Vagina (tissue), 2 donors: ENCODE measurements around the gene RCOR3. TPM values are rescaled to one million over a fixed set of nuclear protein-coding genes. Genes with fewer than 3 reads are reported as not detected.

Source experiments
- DNase-seq, 2 donors: peaks; one replicate each; pipeline ENCODE4 v3.0.0-alpha.2; 2017; ENCODE audit errors: extremely low spot score in 2 of 2
- H3K27ac ChIP-seq: fragments of 200-600 bp; sonication (generic); one replicate; pipeline ENCODE4 v1.5.1; 2019
- H3K27me3 ChIP-seq: fragments of 200-600 bp; sonication (generic); one replicate; pipeline ENCODE4 v1.5.1; 2019
- H3K36me3 ChIP-seq, 2 donors: fragments of 200-600 bp; sonication (generic); one replicate each; pipeline ENCODE4 v1.5.1; 2017 to 2019
- H3K4me1 ChIP-seq: fragments of 200-600 bp; sonication (generic); one replicate; pipeline ENCODE4 v1.5.1; 2019
- H3K4me3 ChIP-seq, 2 donors: fragments of 200-600 bp; sonication (generic); 1 replicate in 1 of 2; 2 replicates in 1 of 2; pipeline ENCODE4 v1.5.1; 2016 to 2019
- H3K9me3 ChIP-seq: fragments of 200-600 bp; sonication (generic); one replicate; pipeline ENCODE4 v1.5.1; 2019
- CTCF ChIP-seq, 3 experiments: fragments of 450-650 bp in 2 of 3; fragments of 200-600 bp in 1 of 3; sonication (generic) in 1 of 3; IDR thresholded peaks; one replicate each; pipeline ENCODE4 v1.5.1; 2017 to 2019; ENCODE audit warnings: antibody characterized with exemption in 3 of 3, mild to moderate bottlenecking in 2 of 3, moderate library complexity in 2 of 3
- POLR2A ChIP-seq, 2 donors: fragments of 450-650 bp; IDR thresholded peaks; one replicate each; pipeline ENCODE4 v1.6.1; 2017; ENCODE audit warnings: antibody characterized with exemption in 2 of 2, mild to moderate bottlenecking in 2 of 2, moderate library complexity in 2 of 2
- POLR2AphosphoS5 ChIP-seq, 2 donors: sonication (generic); formaldehyde crosslinking; IDR thresholded peaks; one replicate each; pipeline ENCODE4 v1.9.0; 2017; ENCODE audit warnings: antibody characterized with exemption in 2 of 2, mild to moderate bottlenecking in 2 of 2, low read depth in 1 of 2; ENCODE audit not compliant: insufficient read depth in 1 of 2
- intact Hi-C: fragments of 100-400 bp; cut with DNase I; formaldehyde crosslinking; loops from one replicate; pipeline ENCODE4 v1.15.1; 2023
- total RNA-seq: library from RNA; depleted of rRNA; stranded (reverse); fragments of >200 nt; gene quantifications from one replicate; pipeline ENCODE4 v1.2.3, GENCODE V29; 2016

Gene RCOR3
- total RNA-seq, 1 donor from 2014 or later = 58.4 TPM

- H3K4me1 ChIP-seq = peaks cover 5% of the 10 kb centered on the region
- H3K36me3 ChIP-seq = peaks cover 0 to 15% of the 10 kb centered on the region in 2 donors
- TF ChIP-seq POLR2A (IDR thresholded peaks at IDR 0.05) = no peak
- no peak for TF ChIP-seq CTCF (IDR thresholded peaks at IDR 0.05)
- no peak for TF ChIP-seq POLR2AphosphoS5 (IDR thresholded peaks at IDR 0.05; ENCODE audit: insufficient read depth in 1 of 2, low read depth in 1 of 2)
- no peaks in the 10 kb centered on the region for H3K27me3 ChIP-seq
- H3K4me3 ChIP-seq = no peak overlapping the region
- intact Hi-C loops = no loop called here
- DNase-seq = no peak
- H3K27ac ChIP-seq = no peak overlapping the region
- no peaks in the 10 kb centered on the region for H3K9me3 ChIP-seq
Observed at GRCh38 chr1:211267204-211267857, 8.2 kb downstream of the RCOR3 start.

- DNase-seq = no peak
- intact Hi-C loops = no loop called here
- H3K27ac ChIP-seq = no peak overlapping the region
- H3K27me3 ChIP-seq = no peaks in the 10 kb centered on the region
- H3K36me3 ChIP-seq = peaks cover 0 to 50% of the 10 kb centered on the region in 2 donors
- TF ChIP-seq CTCF (IDR thresholded peaks at IDR 0.05) (no peak), POLR2A (IDR thresholded peaks at IDR 0.05) (no peak), POLR2AphosphoS5 (IDR thresholded peaks at IDR 0.05; ENCODE audit: insufficient read depth in 1 of 2, low read depth in 1 of 2) (no peak)
- H3K9me3 ChIP-seq = no peaks in the 10 kb centered on the region
- H3K4me3 ChIP-seq = no peak overlapping the region
- H3K4me1 ChIP-seq = no peaks in the 10 kb centered on the region
Observed at GRCh38 chr1:211279340-211279739, 20.2 kb downstream of the RCOR3 start.

GRCh38 chr1:211280910-211281309, 21.7 kb downstream of the RCOR3 start:
- Histone ChIP-seq H3K9me3 (no peaks in the 10 kb centered on the region), H3K27ac (no peak overlapping the region), H3K36me3 (peaks cover 0 to 44% of the 10 kb centered on the region in 2 donors), H3K4me1 (no peaks in the 10 kb centered on the region), H3K27me3 (no peaks in the 10 kb centered on the region), H3K4me3 (no peak overlapping the region)
- DNase-seq = no peak
- intact Hi-C loops = no loop called here
- TF ChIP-seq CTCF (IDR thresholded peaks at IDR 0.05) = no peak
- TF ChIP-seq POLR2A (IDR thresholded peaks at IDR 0.05) = no peak
- TF ChIP-seq POLR2AphosphoS5 (IDR thresholded peaks at IDR 0.05; ENCODE audit: insufficient read depth in 1 of 2, low read depth in 1 of 2) = no peak

GRCh38 chr1:211281320-211282022, 22.3 kb downstream of the RCOR3 start:
- H3K9me3 ChIP-seq = no peaks in the 10 kb centered on the region
- peaks cover 0 to 44% of the 10 kb centered on the region in 2 donors for H3K36me3 ChIP-seq
- no peak for DNase-seq
- intact Hi-C loops = no loop called here
- no peak overlapping the region for H3K4me3 ChIP-seq
- no peak for TF ChIP-seq CTCF (IDR thresholded peaks at IDR 0.05)
- TF ChIP-seq POLR2A (IDR thresholded peaks at IDR 0.05) = no peak
- TF ChIP-seq POLR2AphosphoS5 (IDR thresholded peaks at IDR 0.05; ENCODE audit: insufficient read depth in 1 of 2, low read depth in 1 of 2) = no peak
- H3K27ac ChIP-seq = no peak overlapping the region
- H3K4me1 ChIP-seq = no peaks in the 10 kb centered on the region
- H3K27me3 ChIP-seq = no peaks in the 10 kb centered on the region

- Histone ChIP-seq H3K4me3 (no peak overlapping the region), H3K36me3 (peaks cover 0 to 44% of the 10 kb centered on the region in 2 donors), H3K4me1 (no peaks in the 10 kb centered on the region), H3K27ac (no peak overlapping the region), H3K27me3 (no peaks in the 10 kb centered on the region), H3K9me3 (no peaks in the 10 kb centered on the region)
- intact Hi-C loops = no loop called here
- TF ChIP-seq POLR2A (IDR thresholded peaks at IDR 0.05) = no peak
- no peak for TF ChIP-seq CTCF (IDR thresholded peaks at IDR 0.05)
- no peak for DNase-seq
Observed at GRCh38 chr1:211282023-211282373, 22.8 kb downstream of the RCOR3 start.
